GM19193 (cell line): Measurements from ENCODE around the gene DGKD.
A peak's percentile ranks its signal among the peaks of the same experiment; 100 is the strongest.

Experiments used
- POLR2A ChIP-seq: IDR thresholded peaks from 4 replicates; pipeline ENCODE4 v1.6.1; 2011; ENCODE audit not compliant: insufficient read depth, insufficient read length; ENCODE audit errors: extremely low read depth

The DGKD gene

GRCh38 chr2:233353769-233354499, at the start of gene DGKD:
Gene DGKD (plus strand): TSS chr2:233354494. CDS start chr2:233354519, 25 bp downstream.
- TF ChIP-seq POLR2A = peak; percentile 67

GRCh38 chr2:233307565-233307964, 46.7 kb upstream of the DGKD start, which contains the start of gene SAG:
Gene SAG (plus strand): TSS chr2:233307816. CDS start chr2:233309190, 1,374 bp downstream.
- no peak for TF ChIP-seq POLR2A

- no peak for TF ChIP-seq POLR2A
These were observed 42.9 kb upstream of the DGKD start for GRCh38 chr2:233311241-233311926.

GRCh38 chr2:233312874-233313273, 41.4 kb upstream of the DGKD start:
- TF ChIP-seq POLR2A = no peak

- TF ChIP-seq POLR2A = no peak
These were observed 39.9 kb upstream of the DGKD start for GRCh38 chr2:233314180-233314925.

GRCh38 chr2:233317196-233317943, 36.9 kb upstream of the DGKD start:
- no peak for TF ChIP-seq POLR2A

GRCh38 chr2:233319256-233319655, 35.0 kb upstream of the DGKD start:
- no peak for TF ChIP-seq POLR2A

- no peak for TF ChIP-seq POLR2A
These were observed 33.8 kb upstream of the DGKD start for GRCh38 chr2:233320470-233320869.

- no peak for TF ChIP-seq POLR2A
These were observed 33.1 kb upstream of the DGKD start for GRCh38 chr2:233321166-233321565.

GRCh38 chr2:233323851-233324250, 30.4 kb upstream of the DGKD start:
- TF ChIP-seq POLR2A = no peak

GRCh38 chr2:233325256-233325655, 29.0 kb upstream of the DGKD start:
- no peak for TF ChIP-seq POLR2A

GRCh38 chr2:233325814-233326213, 28.5 kb upstream of the DGKD start:
- TF ChIP-seq POLR2A = no peak

- no peak for TF ChIP-seq POLR2A
These were observed 27.8 kb upstream of the DGKD start for GRCh38 chr2:233326500-233326899.

- TF ChIP-seq POLR2A = no peak
These were observed 25.4 kb upstream of the DGKD start for GRCh38 chr2:233328922-233329321.

GRCh38 chr2:233329489-233330135, 24.7 kb upstream of the DGKD start:
- TF ChIP-seq POLR2A = no peak

- TF ChIP-seq POLR2A = peak; percentile 42
These were observed 22.8 kb upstream of the DGKD start for GRCh38 chr2:233331536-233331935.
